Hematopoietic multipotent progenitor cell treated with erythropoietin and hydrocortisone succinate and interleukin-3 and kit ligand, for 6 days (in vitro differentiated cells): ENCODE data around the gene TMEM144.

Source experiments
- DNase-seq: peaks from one replicate; pipeline ENCODE4 v3.0.0-alpha.2; 2015

TMEM144 gene

DNA sequence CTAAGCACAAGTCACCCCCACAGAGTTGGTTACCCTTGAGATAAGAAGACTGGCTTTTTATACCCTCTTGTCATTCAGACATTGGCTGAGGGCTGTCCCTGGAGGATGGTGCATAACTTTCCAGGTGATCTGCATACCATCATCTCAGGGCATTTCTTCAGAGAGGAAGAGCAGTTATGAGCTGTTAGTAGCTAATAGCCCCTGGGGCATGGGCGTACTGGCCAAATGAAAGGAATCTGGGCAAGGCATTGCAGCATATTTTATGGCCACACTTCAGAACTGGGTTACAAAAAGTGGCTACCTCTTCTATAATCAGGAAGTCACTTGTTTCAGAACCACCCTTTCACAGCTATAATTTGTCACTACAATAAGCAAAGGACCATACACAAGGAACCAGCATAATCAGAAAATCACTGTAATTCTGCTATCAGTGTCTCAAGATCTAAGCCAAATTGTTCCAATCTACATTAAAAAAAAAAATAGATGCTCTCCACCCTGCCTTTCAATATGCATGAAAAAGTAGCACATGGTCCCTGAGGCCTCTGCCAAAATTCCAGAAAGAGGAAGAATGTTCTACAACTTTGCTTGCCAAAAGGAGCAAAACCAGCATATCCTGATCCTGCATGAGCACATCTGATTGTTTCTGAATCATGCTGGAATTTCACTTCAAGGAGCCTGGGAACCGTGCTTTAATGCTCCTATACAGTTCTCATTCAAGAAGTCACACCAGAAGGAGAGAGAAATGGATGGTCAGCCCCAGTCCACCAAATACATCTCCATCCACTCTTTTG, 92.0 kb downstream of the TMEM144 start:
- DNase-seq = no peak

- no peak for DNase-seq
Measured at GRCh38 chr4:158304694-158305093, 94.4 kb downstream of the TMEM144 start.
